NOMO-1 (cell line): ENCODE data around the gene CCDC92.

ENCODE experiments used
- DNase-seq, 2 experiments: peaks; one replicate each; lab custom pipeline; 2025; ENCODE audit not compliant: unreplicated experiment in 2 of 2; lab: John Stamatoyannopoulos, UW

CCDC92 gene

GRCh38 chr12:123982269-123982668 is 9.6 kb upstream of the CCDC92 start:
- no peak for DNase-seq

GRCh38 chr12:123979566-123979965 is 6.9 kb upstream of the CCDC92 start:
- DNase-seq: no peak

DNA sequence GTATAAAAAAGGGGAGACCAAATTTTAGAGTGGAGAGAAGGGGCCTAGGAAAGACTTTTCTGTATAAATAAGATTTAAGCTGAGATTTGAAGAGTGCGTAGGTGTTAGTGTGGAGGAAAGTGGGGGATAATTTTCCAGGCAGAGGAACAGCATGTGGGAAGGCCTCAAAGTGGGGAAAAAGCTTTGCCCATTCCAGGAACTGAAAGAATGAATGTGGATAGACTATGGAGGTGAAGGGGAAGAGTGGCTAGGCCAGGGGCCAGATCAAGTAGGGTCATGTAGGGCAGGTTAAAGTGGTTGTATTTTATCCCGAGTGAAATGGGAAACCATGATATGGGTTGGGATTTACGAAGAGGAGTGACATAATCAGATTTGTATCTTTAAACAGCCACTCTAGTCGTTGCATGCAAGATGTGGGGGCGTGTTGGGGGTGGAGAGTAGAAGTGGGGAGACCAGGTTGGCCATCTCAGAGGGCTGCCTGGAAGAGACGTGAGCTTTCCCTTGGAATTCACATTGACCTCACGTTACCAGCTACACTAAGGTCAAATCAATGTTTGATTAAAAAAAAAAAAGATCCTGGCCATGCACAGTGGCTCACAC is 3.7 kb upstream of the CCDC92 start:
- DNase-seq: no peak

DNA sequence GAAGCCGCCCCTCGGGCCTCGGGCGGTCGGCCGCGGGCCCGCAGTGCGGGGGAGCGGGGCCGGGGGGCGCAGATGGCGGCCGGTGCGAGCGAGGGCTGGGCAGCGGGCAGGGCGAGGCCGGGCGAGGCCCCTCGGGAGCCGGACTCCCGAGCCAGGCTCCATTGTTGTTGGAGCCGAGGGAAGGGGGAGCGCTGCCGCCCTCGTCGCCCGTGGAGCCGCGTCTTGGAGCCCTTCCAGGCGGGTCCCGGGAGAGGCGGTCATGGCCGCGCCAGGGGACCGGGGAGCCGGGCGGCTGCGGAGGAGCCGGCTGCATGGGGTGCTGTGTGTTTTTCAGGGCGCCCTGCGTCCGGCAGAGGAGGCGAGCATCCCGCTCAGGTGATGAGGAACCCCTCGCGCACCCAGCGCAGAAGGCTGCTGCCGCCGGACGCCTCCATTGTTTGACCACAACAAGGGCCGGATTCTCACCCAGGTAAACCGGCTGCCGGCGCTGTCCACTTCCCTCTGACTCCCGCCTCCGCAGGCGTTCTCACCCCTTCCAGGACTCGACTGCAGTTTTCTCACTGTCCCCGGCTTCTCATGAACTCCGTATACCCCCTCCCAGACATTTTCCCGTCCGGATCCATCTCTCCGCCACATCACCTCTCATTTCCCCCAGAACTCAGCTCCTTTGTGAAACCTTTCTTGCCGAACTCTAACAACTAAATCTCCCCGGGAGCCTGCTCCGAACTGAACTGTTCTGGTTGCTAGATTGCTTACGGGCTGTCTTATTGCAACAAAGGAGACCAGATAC is 1.1 kb upstream of the CCDC92 start:
- no peak for DNase-seq

DNA sequence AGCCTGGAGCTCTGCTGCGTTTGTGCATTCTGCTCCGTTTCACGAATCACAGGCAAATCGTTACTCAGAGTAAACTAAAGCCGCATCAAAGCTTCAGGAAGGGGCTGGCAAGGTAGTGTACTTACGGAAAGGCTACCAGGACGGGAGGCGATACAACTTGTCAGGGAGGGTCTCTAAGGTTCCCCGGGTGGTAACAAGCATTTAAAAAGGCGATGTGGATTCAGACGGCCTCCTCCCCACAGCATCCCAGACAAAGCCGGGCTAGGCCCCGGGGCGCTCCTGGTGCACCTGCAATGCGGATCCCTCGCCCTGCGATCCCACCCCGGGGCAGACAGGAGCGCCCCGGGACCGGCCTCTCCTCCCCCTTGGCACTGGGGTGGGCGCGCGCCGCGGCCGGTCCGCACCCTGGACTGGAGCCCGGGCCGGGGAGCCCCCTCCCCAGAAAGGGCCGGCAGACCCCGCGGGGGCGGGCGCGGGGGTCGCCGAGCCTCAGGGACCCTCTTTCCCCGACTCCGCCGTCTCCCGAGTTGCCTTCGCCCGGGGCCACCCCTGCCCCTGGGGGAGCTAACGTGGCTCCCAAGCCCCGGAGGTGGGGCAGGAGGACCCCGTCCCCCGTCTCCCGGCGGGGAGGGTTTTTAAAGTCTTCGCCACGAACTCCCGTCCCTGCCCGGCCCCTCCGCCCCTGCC is 718 bp downstream of the CCDC92 start:
- no peak for DNase-seq

DNA sequence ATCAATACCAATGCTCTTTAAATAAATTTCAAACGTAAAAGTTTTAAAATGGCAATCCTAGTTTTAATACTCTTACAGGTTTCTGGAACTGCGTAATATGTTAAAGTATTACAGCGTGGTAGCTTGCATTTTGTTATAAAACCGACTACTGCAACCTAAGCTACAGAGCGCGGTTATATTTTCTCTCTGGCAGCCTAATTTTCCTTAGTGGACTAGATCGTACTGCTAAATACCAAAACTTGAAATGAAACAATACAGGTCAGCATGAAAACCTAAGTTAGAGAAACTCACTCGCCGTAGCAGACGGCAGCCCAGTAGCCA is 1.2 kb downstream of the CCDC92 start:
- no peak for DNase-seq

GRCh38 chr12:123967121-123967586 is 5.5 kb downstream of the CCDC92 start:
- DNase-seq: no peak

- no peak for DNase-seq
Observed at GRCh38 chr12:123966596-123966995, 6.0 kb downstream of the CCDC92 start.

DNA sequence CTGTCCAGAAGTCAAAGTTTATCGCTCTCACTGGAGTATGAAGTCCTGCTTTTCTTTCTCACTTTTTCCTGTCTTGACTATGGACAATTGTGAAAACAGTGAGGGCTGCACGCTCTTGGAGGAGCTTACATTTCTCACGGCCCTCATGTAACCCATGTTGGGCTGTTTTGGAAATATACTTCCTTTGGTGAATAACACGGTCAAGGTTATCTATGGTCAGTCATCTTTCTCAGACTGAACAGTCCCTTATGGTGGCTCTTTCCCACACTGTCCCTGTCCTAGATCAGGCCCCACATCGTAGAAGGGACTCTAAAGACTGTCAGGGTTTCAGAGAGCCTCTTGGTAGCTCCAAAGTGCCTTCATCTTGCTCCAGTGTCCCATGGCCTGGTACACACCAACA is 7.2 kb downstream of the CCDC92 start:
- no peak for DNase-seq

- DNase-seq: no peak
Observed at GRCh38 chr12:123963821-123964220, 8.8 kb downstream of the CCDC92 start.

- DNase-seq: no peak
Observed at GRCh38 chr12:123962513-123962912, 10.1 kb downstream of the CCDC92 start.

GRCh38 chr12:123961585-123962345 is 10.9 kb downstream of the CCDC92 start:
- DNase-seq: no peak

GRCh38 chr12:123960856-123961255 is 11.8 kb downstream of the CCDC92 start:
- no peak for DNase-seq

GRCh38 chr12:123960029-123960735 is 12.4 kb downstream of the CCDC92 start:
- no peak for DNase-seq

GRCh38 chr12:123958876-123959275 is 13.8 kb downstream of the CCDC92 start:
- DNase-seq: no peak

GRCh38 chr12:123958462-123958861 is 14.2 kb downstream of the CCDC92 start:
- DNase-seq: no peak

- DNase-seq: no peak
Observed at GRCh38 chr12:123957196-123957595, 15.4 kb downstream of the CCDC92 start.

DNA sequence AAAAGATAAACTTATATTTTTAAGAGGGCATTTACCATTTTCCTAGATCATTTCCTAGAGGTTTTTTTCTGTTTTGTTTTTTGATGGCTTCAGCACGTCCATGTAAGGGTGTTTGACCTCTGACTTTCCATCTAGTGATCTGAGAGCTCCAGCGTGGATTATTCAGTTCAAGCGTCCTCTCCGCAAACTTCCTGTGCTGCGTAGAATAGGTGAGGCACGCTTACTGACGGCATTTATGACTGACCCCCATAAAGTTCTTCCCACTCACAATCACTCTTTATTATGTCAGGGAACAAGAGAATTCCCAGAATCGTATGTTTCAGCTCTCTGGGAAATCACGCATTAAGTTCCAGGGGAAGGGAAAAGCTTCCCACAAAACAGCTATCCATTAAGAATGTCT is 16.4 kb downstream of the CCDC92 start:
- DNase-seq: no peak

GRCh38 chr12:123954647-123955350 is 17.8 kb downstream of the CCDC92 start:
- DNase-seq: no peak

- DNase-seq: no peak
Observed at GRCh38 chr12:123952037-123952436, 20.6 kb downstream of the CCDC92 start.
